ENCODE results near the gene PRPF8. TPM values are rescaled to one million over a fixed set of nuclear protein-coding genes. Genes with fewer than 3 reads are reported as not detected.

The PRPF8 gene
- 100 to 1,000 TPM; 173 to 183 (median 176) TPM for total RNA-seq

DNA sequence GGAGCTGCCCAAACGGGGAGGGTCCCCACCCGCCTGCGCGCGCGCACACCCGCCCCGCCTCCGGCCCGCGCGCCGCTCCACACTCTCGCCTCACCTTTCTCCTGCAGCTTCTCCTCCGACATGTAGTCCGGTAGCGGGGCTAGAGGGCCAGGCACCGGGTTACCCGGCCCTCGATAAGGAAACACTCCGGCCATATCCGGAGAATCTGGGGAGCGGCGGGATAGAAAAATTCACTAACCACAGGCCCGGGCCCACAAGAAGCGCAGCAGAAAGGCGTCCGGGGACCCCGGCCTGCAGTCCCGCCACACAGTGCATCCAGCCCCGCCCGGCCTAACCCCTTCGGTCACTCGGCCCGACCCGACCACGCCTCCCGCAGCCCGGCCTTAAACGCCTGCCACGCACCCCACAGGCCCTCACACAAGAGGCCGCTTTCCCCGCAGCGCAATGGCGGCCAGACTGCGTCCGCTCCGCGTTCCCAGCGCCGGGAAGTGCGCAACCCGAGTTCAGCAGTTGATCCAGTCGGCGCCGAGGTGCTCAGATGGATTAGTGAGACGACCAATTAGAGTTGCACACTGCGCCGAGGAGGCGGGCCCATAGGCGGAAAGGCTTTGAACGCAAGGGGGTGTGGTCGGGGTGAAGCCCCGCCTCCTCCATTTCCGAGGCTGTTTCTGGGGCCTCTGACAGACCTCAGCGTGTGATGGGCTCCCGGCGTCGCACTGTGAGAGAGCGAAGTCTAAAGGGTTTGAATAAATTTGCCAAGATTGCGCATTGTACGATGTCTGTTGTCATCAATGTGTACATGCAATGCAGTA lies at the start of gene PRPF8:
Gene PRPF8, minus strand, starts transcription at position 490 of the 812 bp plus-strand sequence. Its CDS starts 296 bp downstream, at position 194.
- intact Hi-C loops (cut with DNase I; ENCODE audit: low total_unique reads) = loop anchor here (10.0 kb wide), 1 partner anchor 660 kb away; no protein-coding TSS in a partner anchor
- H3K27ac ChIP-seq = peak within 1 kb of the TSS; percentile 95 to 96
- H3K4me1 ChIP-seq = peaks cover 0 to 5% of the 10 kb centered on the region in 2 donors
- H3K4me3 ChIP-seq = peak within 1 kb of the TSS; percentile 87 to 91 (median 90)
- H3K36me3 ChIP-seq = peaks cover 13% of the 10 kb centered on the region
- H3K9me3 ChIP-seq = no peaks in the 10 kb centered on the region
- DNase-seq (ENCODE audit: low spot score in 2 of 2) = peak; percentile 98
- TF ChIP-seq POLR2AphosphoS5 (IDR thresholded peaks at IDR 0.05) = peak; percentile 99
- peak; percentile 98 for TF ChIP-seq POLR2A (IDR thresholded peaks at IDR 0.05)
- TF ChIP-seq, protein P1, sequence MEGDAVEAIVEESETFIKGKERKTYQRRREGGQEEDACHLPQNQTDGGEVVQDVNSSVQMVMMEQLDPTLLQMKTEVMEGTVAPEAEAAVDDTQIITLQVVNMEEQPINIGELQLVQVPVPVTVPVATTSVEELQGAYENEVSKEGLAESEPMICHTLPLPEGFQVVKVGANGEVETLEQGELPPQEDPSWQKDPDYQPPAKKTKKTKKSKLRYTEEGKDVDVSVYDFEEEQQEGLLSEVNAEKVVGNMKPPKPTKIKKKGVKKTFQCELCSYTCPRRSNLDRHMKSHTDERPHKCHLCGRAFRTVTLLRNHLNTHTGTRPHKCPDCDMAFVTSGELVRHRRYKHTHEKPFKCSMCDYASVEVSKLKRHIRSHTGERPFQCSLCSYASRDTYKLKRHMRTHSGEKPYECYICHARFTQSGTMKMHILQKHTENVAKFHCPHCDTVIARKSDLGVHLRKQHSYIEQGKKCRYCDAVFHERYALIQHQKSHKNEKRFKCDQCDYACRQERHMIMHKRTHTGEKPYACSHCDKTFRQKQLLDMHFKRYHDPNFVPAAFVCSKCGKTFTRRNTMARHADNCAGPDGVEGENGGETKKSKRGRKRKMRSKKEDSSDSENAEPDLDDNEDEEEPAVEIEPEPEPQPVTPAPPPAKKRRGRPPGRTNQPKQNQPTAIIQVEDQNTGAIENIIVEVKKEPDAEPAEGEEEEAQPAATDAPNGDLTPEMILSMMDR (IDR thresholded peaks at IDR 0.05) = peak in 1 of 3 donors; percentile 16
- H3K27me3 ChIP-seq = no peaks in the 10 kb centered on the region

DNA sequence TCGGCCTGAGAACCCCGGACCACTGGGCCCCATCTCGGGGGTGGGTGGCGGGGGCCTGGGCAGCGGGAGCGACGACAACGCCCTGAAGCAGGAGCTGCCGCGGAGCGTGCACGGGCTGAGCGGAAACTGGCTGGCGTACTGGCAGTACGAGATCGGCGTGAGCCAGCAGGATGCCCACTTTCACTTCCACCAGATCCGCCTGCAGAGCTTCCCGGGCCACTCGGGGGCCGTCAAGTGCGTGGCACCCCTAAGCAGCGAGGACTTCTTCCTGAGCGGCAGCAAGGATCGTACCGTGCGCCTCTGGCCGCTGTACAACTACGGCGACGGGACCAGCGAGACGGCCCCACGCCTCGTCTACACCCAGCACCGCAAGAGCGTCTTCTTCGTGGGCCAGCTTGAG lies 49.1 kb upstream of the PRPF8 start:
- Histone ChIP-seq H3K9me3 (no peaks in the 10 kb centered on the region), H3K4me1 (peaks cover 0 to 7% of the 10 kb centered on the region in 2 donors), H3K4me3 (no peak overlapping the region), H3K27ac (no peak overlapping the region), H3K27me3 (no peaks in the 10 kb centered on the region), H3K36me3 (no peaks in the 10 kb centered on the region)
- intact Hi-C loops (cut with DNase I; ENCODE audit: low total_unique reads) = no loop called here
- DNase-seq (ENCODE audit: low spot score in 2 of 2) = no peak
- no peak for TF ChIP-seq POLR2A (IDR thresholded peaks at IDR 0.05)
- no peak for TF ChIP-seq POLR2AphosphoS5 (IDR thresholded peaks at IDR 0.05)
- TF ChIP-seq, protein P1 (IDR thresholded peaks at IDR 0.05) = no peak

DNA sequence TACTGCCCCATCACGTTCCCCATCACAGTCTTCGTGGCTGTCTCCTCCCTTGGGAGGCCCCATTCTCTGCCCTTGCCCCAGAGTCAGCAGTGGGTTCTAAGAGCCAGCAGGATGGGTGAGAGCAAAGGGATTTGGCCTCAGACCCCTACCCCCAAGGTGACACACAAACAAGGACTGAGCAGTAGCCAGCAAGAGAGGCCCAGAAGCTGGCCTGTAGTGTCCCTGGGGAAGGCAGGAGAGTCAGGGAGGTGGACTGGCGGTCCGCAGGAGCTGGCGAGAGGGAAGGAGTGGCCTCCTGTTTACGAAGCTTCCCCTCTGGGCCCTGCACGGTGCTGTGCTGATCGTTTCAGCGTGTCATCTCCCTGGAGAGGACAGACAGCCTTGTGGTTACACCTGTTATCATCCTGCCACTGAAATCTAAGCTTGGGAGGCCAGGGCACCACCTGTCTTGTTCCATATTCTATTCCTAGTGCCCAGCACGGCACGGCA lies 48.2 kb upstream of the PRPF8 start:
- Histone ChIP-seq H3K27me3 (no peaks in the 10 kb centered on the region), H3K4me3 (no peak overlapping the region), H3K4me1 (peaks cover 0 to 7% of the 10 kb centered on the region in 2 donors), H3K27ac (peak overlapping the region in 1 of 2 donors; percentile 52), H3K9me3 (no peaks in the 10 kb centered on the region), H3K36me3 (no peaks in the 10 kb centered on the region)
- intact Hi-C loops (cut with DNase I; ENCODE audit: low total_unique reads) = no loop called here
- TF ChIP-seq, protein P1 (IDR thresholded peaks at IDR 0.05) = no peak
- no peak for DNase-seq (ENCODE audit: low spot score in 2 of 2)

DNA sequence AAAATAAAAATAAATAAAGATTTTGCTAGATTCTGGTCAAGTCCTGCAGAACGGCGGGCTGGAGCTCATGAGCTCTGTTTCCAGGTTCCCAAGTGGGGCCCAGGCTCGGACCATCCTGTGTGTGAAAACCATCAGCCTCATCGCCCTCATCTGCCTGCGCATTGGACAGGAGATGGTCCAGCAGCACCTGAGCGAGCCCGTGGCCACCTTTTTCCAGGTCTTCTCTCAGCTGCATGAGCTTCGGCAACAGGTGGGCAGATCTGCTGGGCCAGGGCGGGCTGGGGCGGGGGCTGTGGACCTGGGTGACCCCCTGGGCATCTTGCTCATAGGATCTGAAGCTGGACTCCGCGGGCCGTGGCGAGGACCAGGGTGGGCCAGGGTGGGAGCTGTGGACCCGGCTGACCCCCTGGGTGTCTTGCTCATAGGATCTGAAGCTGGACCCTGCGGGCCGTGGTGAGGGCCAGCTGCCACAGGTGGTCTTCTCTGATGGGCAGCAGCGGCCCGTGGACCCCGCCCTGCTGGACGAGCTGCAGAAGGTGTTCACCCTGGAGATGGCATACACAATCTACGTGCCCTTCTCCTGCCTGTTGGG lies 47.7 kb upstream of the PRPF8 start:
- TF ChIP-seq, protein P1 (IDR thresholded peaks at IDR 0.05) = no peak
- TF ChIP-seq POLR2AphosphoS5 (IDR thresholded peaks at IDR 0.05) = no peak
- H3K9me3 ChIP-seq = no peaks in the 10 kb centered on the region
- peak overlapping the region in 1 of 2 donors; percentile 52 for H3K27ac ChIP-seq
- no peaks in the 10 kb centered on the region for H3K36me3 ChIP-seq
- no peak overlapping the region for H3K4me3 ChIP-seq
- no peak for DNase-seq (ENCODE audit: low spot score in 2 of 2)
- peaks cover 0 to 7% of the 10 kb centered on the region in 2 donors for H3K4me1 ChIP-seq
- no peaks in the 10 kb centered on the region for H3K27me3 ChIP-seq
- intact Hi-C loops (cut with DNase I; ENCODE audit: low total_unique reads) = no loop called here

DNA sequence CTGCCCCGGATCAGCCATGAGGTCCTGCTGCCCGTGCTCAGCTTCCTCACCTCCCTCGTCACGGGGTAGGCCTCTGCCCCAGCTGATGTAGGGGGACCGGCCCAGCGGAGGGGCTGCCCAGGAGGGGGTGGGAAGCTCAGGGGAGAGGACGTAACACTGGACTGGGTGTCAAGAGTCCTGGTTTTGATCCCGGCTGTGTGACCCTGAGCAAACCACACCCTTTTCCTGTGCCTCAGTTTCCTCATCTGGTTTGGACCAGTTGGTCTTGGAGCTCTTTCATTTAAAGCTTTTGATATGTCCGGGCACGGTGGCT lies 46.5 kb upstream of the PRPF8 start:
- DNase-seq (ENCODE audit: low spot score in 2 of 2) = no peak
- Histone ChIP-seq H3K4me1 (peaks cover 0 to under 1% of the 10 kb centered on the region in 2 donors), H3K9me3 (no peaks in the 10 kb centered on the region), H3K36me3 (no peaks in the 10 kb centered on the region), H3K27ac (peak overlapping the region; percentile 93 to 100), H3K27me3 (no peaks in the 10 kb centered on the region), H3K4me3 (peak overlapping the region in 2 of 3 donors; percentile 37 to 66)
- peak in 1 of 3 donors; percentile 27 for TF ChIP-seq POLR2AphosphoS5 (IDR thresholded peaks at IDR 0.05)
- TF ChIP-seq, protein P1 (IDR thresholded peaks at IDR 0.05) = no peak
- intact Hi-C loops (cut with DNase I; ENCODE audit: low total_unique reads) = no loop called here
